Adipocyte (in vitro differentiated cells): Measurements from ENCODE around the gene CCT7.

Experiments
- DNase-seq: peaks from one replicate; pipeline ENCODE4 v3.0.0-alpha.2; 2015; ENCODE audit warnings: low read depth
- H3K27me3 ChIP-seq: replicated peaks from 2 replicates; pipeline ENCODE4 v1.7.0; 2013; ENCODE audit warnings: mild to moderate bottlenecking, low read length, moderate library complexity; ENCODE audit not compliant: control insufficient read depth, insufficient read depth
- H3K36me3 ChIP-seq: 2 replicates; pipeline ENCODE4 v1.7.0; 2013; ENCODE audit warnings: low read length, mild to moderate bottlenecking, moderate library complexity; ENCODE audit not compliant: control insufficient read depth, insufficient read depth, severe bottlenecking
- H3K4me1 ChIP-seq: 2 replicates; pipeline ENCODE4 v1.7.0; 2013; ENCODE audit warnings: mild to moderate bottlenecking, low read length, moderate library complexity; ENCODE audit not compliant: control insufficient read depth, insufficient read depth
- H3K4me3 ChIP-seq: 2 replicates; pipeline ENCODE4 v1.7.0; 2013; ENCODE audit warnings: mild to moderate bottlenecking, low read length, moderate library complexity
- H3K9ac ChIP-seq: 2 replicates; pipeline ENCODE4 v1.7.0; 2013; ENCODE audit warnings: mild to moderate bottlenecking, low read length, moderate library complexity
- H3K9me3 ChIP-seq: 2 replicates; pipeline ENCODE4 v1.7.0; 2013; ENCODE audit warnings: mild to moderate bottlenecking, low read length, moderate library complexity; ENCODE audit not compliant: control insufficient read depth

The CCT7 gene

GRCh38 chr2:73228631-73229030 lies 5.5 kb upstream of the CCT7 start:
- Histone ChIP-seq H3K36me3 (peaks cover 36% of the 10 kb centered on the region), H3K27me3 (no peaks in the 10 kb centered on the region), H3K4me3 (no peak overlapping the region), H3K4me1 (peaks cover 10% of the 10 kb centered on the region), H3K9ac (no peak overlapping the region), H3K9me3 (no peaks in the 10 kb centered on the region)
- DNase-seq = no peak

GRCh38 chr2:73232403-73233153 lies 1.5 kb upstream of the CCT7 start:
- peaks cover 19% of the 10 kb centered on the region for H3K36me3 ChIP-seq
- peak overlapping the region; percentile 91 for H3K9ac ChIP-seq
- H3K4me1 ChIP-seq = peaks cover 27% of the 10 kb centered on the region
- H3K27me3 ChIP-seq = no peaks in the 10 kb centered on the region
- DNase-seq = no peak
- no peaks in the 10 kb centered on the region for H3K9me3 ChIP-seq
- H3K4me3 ChIP-seq = peak overlapping the region; percentile 91

DNA sequence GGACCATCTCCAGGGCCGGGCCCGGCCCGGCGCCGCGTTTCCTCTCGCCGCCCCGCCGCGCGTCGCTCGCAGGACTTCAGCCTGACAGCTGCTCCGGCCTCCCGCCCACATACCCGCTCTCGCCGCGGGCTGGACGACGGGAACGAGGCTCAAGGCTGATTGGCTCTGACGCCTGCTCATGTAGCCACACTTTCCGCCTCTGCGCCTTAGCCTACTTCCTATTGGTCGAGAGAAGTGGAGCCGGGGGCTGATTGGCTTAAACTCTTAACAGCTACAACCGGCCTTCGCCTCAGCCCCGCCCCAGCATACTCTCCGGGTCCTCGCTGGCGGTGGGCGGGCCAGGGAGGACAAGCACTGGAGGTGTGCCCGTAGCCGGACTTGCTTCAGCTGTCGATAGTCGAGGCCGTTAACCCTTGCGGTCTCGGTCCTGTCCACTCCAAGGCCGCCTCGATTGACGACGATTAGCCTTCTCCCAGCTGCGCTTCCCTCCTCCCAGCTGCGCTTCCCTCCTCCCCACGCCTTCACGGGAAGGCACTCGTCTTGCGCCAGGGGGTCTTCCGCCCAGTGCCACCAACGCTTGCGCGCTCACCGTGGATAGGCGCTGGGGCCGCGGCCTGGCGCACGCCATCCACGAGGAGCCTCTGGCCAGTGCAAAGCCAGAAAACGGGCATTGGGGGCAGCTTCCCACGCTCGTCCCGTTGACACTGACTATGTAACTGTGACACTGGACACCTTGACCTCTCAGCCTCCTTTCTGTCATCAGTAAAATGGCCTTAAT lies 765 bp upstream of the CCT7 start, which contains the start of gene PRADC1:
Gene PRADC1 (minus strand): TSS at position 86 of the 778 bp plus-strand sequence. CDS start 79 bp downstream, at position 7.
- no peaks in the 10 kb centered on the region for H3K9me3 ChIP-seq
- H3K9ac ChIP-seq = peak within 1 kb of the TSS; percentile 91
- H3K27me3 ChIP-seq = no peaks in the 10 kb centered on the region
- peak; percentile 100 for DNase-seq
- H3K36me3 ChIP-seq = peaks cover 11% of the 10 kb centered on the region
- peak within 1 kb of the TSS; percentile 91 for H3K4me3 ChIP-seq
- H3K4me1 ChIP-seq = peaks cover 27% of the 10 kb centered on the region

GRCh38 chr2:73235315-73236028 lies 1.4 kb downstream of the CCT7 start:
- no peaks in the 10 kb centered on the region for H3K9me3 ChIP-seq
- H3K4me3 ChIP-seq = peak overlapping the region; percentile 91
- H3K4me1 ChIP-seq = peaks cover 46% of the 10 kb centered on the region
- peaks cover 12% of the 10 kb centered on the region for H3K36me3 ChIP-seq
- H3K27me3 ChIP-seq = no peaks in the 10 kb centered on the region
- H3K9ac ChIP-seq = peak overlapping the region; percentile 91
- no peak for DNase-seq

- no peaks in the 10 kb centered on the region for H3K27me3 ChIP-seq
- peaks cover 46% of the 10 kb centered on the region for H3K4me1 ChIP-seq
- no peak overlapping the region for H3K9ac ChIP-seq
- no peaks in the 10 kb centered on the region for H3K9me3 ChIP-seq
- DNase-seq = no peak
- peaks cover 25% of the 10 kb centered on the region for H3K36me3 ChIP-seq
- no peak overlapping the region for H3K4me3 ChIP-seq
These were observed 3.1 kb downstream of the CCT7 start for GRCh38 chr2:73237168-73237567.

- Histone ChIP-seq H3K4me3 (no peak overlapping the region), H3K27me3 (no peaks in the 10 kb centered on the region), H3K9me3 (no peaks in the 10 kb centered on the region), H3K4me1 (peaks cover 42% of the 10 kb centered on the region), H3K36me3 (peaks cover 35% of the 10 kb centered on the region), H3K9ac (no peak overlapping the region)
- DNase-seq = no peak
These were observed 4.0 kb downstream of the CCT7 start for GRCh38 chr2:73238149-73238548.

DNA sequence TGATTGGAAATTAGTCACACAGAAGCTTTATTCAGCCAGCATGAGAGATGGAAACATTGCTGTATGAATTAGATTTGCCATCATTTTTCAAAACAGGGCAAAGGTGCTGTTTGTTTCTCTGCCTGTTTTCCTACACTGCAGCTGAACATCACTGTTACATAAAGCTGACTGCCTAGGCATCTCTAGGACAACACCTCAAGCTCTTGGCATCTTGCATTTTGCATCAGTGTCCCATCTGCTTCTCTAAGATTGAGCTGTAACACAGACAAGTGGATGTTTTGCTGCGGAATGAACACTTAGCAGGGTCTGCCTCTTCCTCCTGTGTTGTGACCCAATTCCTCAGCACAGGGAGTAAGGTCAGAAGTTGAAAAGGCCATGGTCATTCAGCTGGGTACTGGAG lies 4.9 kb downstream of the CCT7 start:
- H3K9me3 ChIP-seq = no peaks in the 10 kb centered on the region

GRCh38 chr2:73239776-73240175 lies 5.7 kb downstream of the CCT7 start:
- Histone ChIP-seq H3K27me3 (no peaks in the 10 kb centered on the region), H3K36me3 (peaks cover 51% of the 10 kb centered on the region), H3K4me1 (peaks cover 47% of the 10 kb centered on the region), H3K9me3 (no peaks in the 10 kb centered on the region), H3K9ac (no peak overlapping the region), H3K4me3 (no peak overlapping the region)
- no peak for DNase-seq

More for the DNA sequence above, 4.9 kb downstream of the CCT7 start:
- H3K4me1 ChIP-seq = peaks cover 46% of the 10 kb centered on the region
- H3K9ac ChIP-seq = no peak overlapping the region
- peaks cover 43% of the 10 kb centered on the region for H3K36me3 ChIP-seq
- H3K27me3 ChIP-seq = no peaks in the 10 kb centered on the region
- H3K4me3 ChIP-seq = no peak overlapping the region
- no peak for DNase-seq

- Histone ChIP-seq H3K27me3 (no peaks in the 10 kb centered on the region), H3K9me3 (no peaks in the 10 kb centered on the region), H3K9ac (no peak overlapping the region), H3K4me3 (no peak overlapping the region), H3K36me3 (peaks cover 89% of the 10 kb centered on the region), H3K4me1 (peaks cover 18% of the 10 kb centered on the region)
- DNase-seq = peak; percentile 90
These were observed 9.9 kb downstream of the CCT7 start for GRCh38 chr2:73243884-73244570.

DNA sequence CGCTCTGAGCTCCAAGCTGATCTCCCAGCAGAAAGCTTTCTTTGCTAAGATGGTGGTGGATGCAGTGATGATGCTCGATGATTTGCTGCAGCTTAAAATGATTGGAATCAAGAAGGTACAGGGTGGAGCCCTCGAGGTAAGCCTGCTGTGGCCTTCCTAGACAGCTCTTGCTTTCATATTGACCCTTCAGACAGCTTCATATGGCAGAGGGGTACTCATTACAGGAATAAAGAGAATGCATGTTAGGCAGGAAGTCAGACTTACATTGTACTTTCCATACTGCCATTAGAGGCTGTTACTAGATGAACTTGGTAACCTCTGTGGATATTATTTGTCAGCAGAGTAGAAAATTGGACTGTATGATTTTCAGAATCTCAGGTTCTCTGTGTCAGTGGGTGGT lies 10.5 kb downstream of the CCT7 start:
- peaks cover 91% of the 10 kb centered on the region for H3K36me3 ChIP-seq
- H3K27me3 ChIP-seq = no peaks in the 10 kb centered on the region
- no peak overlapping the region for H3K4me3 ChIP-seq
- H3K9me3 ChIP-seq = no peaks in the 10 kb centered on the region
- no peak for DNase-seq
- H3K4me1 ChIP-seq = peaks cover 13% of the 10 kb centered on the region
- H3K9ac ChIP-seq = no peak overlapping the region
